CD14-positive monocyte (primary cell): ENCODE data around the gene CDK17. TPM values are rescaled to one million over a fixed set of nuclear protein-coding genes. Genes with fewer than 3 reads are reported as not detected.

Experiments used
- DNase-seq, 3 donors: peaks; one replicate each; pipeline ENCODE4 v3.0.0-alpha.2; 2011 to 2022
- H2AFZ ChIP-seq: 2 replicates; pipeline ENCODE4 v1.6.0; 2012; ENCODE audit warnings: mild to moderate bottlenecking, low read depth, low read length, inconsistent platforms; ENCODE audit not compliant: insufficient read depth, poor library complexity, severe bottlenecking
- H3K27ac ChIP-seq, 2 donors: 1 replicate in 1 of 2; 2 replicates in 1 of 2; pipeline ENCODE4 v1.5.1; 2012 to 2013; ENCODE audit warnings: low read length in 2 of 2, control low read depth in 1 of 2, inconsistent platforms in 1 of 2, low read depth in 1 of 2, mild to moderate bottlenecking in 1 of 2
- H3K27me3 ChIP-seq, 2 donors: one replicate each; pipeline versions ENCODE4 v1.6.0 to v1.6.1; 2011 to 2013; ENCODE audit warnings: low read length in 2 of 2; ENCODE audit not compliant: control insufficient read depth in 2 of 2, insufficient read depth in 2 of 2
- H3K36me3 ChIP-seq, 2 donors: replicated peaks in 1 of 2; 1 replicate in 1 of 2; 2 replicates in 1 of 2; pipeline versions ENCODE4 v1.5.1 to v1.6.1; 2012 to 2013; ENCODE audit warnings: low read length in 2 of 2, control low read depth in 1 of 2, inconsistent platforms in 1 of 2, mild to moderate bottlenecking in 1 of 2; ENCODE audit not compliant: insufficient read depth in 2 of 2, control insufficient read depth in 1 of 2
- H3K4me1 ChIP-seq, 2 donors: 1 replicate in 1 of 2; 2 replicates in 1 of 2; pipeline versions ENCODE4 v1.5.1 to v1.6.1; 2012 to 2013; ENCODE audit warnings: low read length in 2 of 2, control low read depth in 1 of 2, inconsistent platforms in 1 of 2, mild to moderate bottlenecking in 1 of 2, moderate library complexity in 1 of 2; ENCODE audit not compliant: insufficient read depth in 2 of 2, control insufficient read depth in 1 of 2
- H3K4me2 ChIP-seq: replicated peaks from 2 replicates; pipeline ENCODE3; 2012; ENCODE audit warnings: low read length, moderate library complexity, mild to moderate bottlenecking; ENCODE audit not compliant: poor library complexity, severe bottlenecking; ENCODE audit errors: extremely low read depth
- H3K4me3 ChIP-seq, 3 experiments: fragments of 200-600 bp in 1 of 3; sonication (generic) in 1 of 3; replicated peaks in 1 of 3; 1 replicate in 2 of 3; 2 replicates in 1 of 3; pipeline ENCODE4 v1.5.1; 2011 to 2013; ENCODE audit warnings: low read length in 3 of 3, mild to moderate bottlenecking in 3 of 3, control low read depth in 2 of 3, low read depth in 2 of 3, inconsistent platforms in 1 of 3, moderate library complexity in 1 of 3
- H3K79me2 ChIP-seq: 2 replicates; pipeline ENCODE4 v1.6.0; 2012; ENCODE audit warnings: mild to moderate bottlenecking, control low read depth, inconsistent platforms, low read length, moderate library complexity; ENCODE audit not compliant: insufficient read depth
- H3K9ac ChIP-seq: 2 replicates; pipeline ENCODE4 v1.6.0; 2017; ENCODE audit warnings: low read length, mild to moderate bottlenecking; ENCODE audit not compliant: insufficient read depth, poor library complexity, severe bottlenecking
- H3K9me3 ChIP-seq, 2 donors: replicated peaks in 1 of 2; 1 replicate in 1 of 2; 2 replicates in 1 of 2; pipeline versions ENCODE4 v1.5.1 to v1.6.1; 2012 to 2013; ENCODE audit warnings: low read length in 2 of 2, control low read depth in 1 of 2; ENCODE audit not compliant: control insufficient read depth in 1 of 2, insufficient read depth in 1 of 2
- H4K20me1 ChIP-seq: 2 replicates; pipeline ENCODE4 v1.6.0; 2012; ENCODE audit warnings: mild to moderate bottlenecking, low read length, control low read depth, moderate library complexity; ENCODE audit not compliant: insufficient read depth
- H3K27ac Mint-ChIP-seq, 7 donors: one replicate each; pipeline ENCODE4 v1.8.0; 2020; ENCODE audit warnings: mild to moderate bottlenecking in 7 of 7, mixed read lengths in 7 of 7, moderate library complexity in 6 of 7, inconsistent platforms in 2 of 7
- H3K27me3 Mint-ChIP-seq, 3 donors: one replicate each; pipeline ENCODE4 v1.8.0; 2021 to 2022; ENCODE audit warnings: low read depth in 3 of 3, mild to moderate bottlenecking in 3 of 3, mixed read lengths in 3 of 3, moderate library complexity in 3 of 3, inconsistent platforms in 1 of 3
- H3K36me3 Mint-ChIP-seq, 2 donors: one replicate each; pipeline ENCODE4 v1.8.0; 2020; ENCODE audit warnings: mixed read lengths in 2 of 2, inconsistent platforms in 1 of 2, mild to moderate bottlenecking in 1 of 2
- H3K4me1 Mint-ChIP-seq: one replicate; pipeline ENCODE4 v1.8.0; 2020; ENCODE audit warnings: mild to moderate bottlenecking, mixed read lengths
- H3K4me3 Mint-ChIP-seq, 2 donors: one replicate each; pipeline ENCODE4 v1.8.0; 2020; ENCODE audit warnings: mild to moderate bottlenecking in 2 of 2, mixed read lengths in 2 of 2, moderate library complexity in 1 of 2
- H3K9me3 Mint-ChIP-seq, 7 donors: one replicate each; pipeline ENCODE4 v1.8.0; 2020 to 2022; ENCODE audit warnings: mixed read lengths in 7 of 7, mild to moderate bottlenecking in 6 of 7, moderate library complexity in 6 of 7, inconsistent platforms in 2 of 7
- WGBS: methylation state at CpG from one replicate; pipeline ENCODE4 v1.1.5; 2013; ENCODE audit warnings: missing lambda C conversion rate; ENCODE audit not compliant: insufficient coverage; 5-methylcytosine and 5-hydroxymethylcytosine counted together
- intact Hi-C, 2 donors: fragments of 100-400 bp; cut with micrococcal nuclease; formaldehyde crosslinking; loops; one replicate each; pipeline versions ENCODE4 v1.15.0 to v1.15.1; 2023
- polyA plus RNA-seq, 3 donors: library from polyadenylated mRNA; depleted of rRNA in 1 of 3; unstranded in 2 of 3; stranded (reverse) in 1 of 3; fragments of 300-500 nt in 2 of 3; fragments of >200 nt in 1 of 3; fragmentation: Illumina TruSeq in 2 of 3; gene quantifications; 1 replicate in 2 of 3; 2 replicates in 1 of 3; pipeline ENCODE4 v1.2.3, GENCODE V29; 2012 to 2021
- TF ChIP-seq, protein P1 (sequence below): fragments of 200-600 bp; IDR thresholded peaks from one replicate; pipeline ENCODE4 v1.8.0; 2022; ENCODE audit warnings: antibody characterized with exemption, mild to moderate bottlenecking

The CDK17 gene
- polyA plus RNA-seq, 3 donors: 3.6 to 6.9 (median 6.4) TPM

DNA sequence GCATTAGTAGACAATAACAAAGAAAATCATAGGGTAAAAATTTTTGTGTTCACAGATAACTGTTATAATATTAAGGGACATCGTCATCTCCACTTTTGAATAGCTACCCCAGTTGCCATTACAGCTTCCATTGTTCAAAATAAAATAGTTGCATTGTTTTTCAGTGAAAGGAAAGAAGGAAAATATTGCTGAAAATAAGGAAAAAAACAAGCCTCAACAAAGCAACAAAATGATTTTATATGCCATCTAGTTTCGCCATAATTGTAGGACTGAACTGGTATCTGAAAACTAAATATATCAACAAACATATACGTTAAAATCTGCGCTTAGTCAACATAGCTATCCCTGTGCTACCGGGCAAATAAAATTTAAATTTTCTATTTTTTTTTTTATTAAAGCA, 3.3 kb downstream of the CDK17 start:
- H3K4me1 Mint-ChIP-seq: peaks cover 42% of the 10 kb centered on the region
- peaks cover 76% of the 10 kb centered on the region for H3K79me2 ChIP-seq
- no peak overlapping the region for H3K27ac ChIP-seq
- no peak for DNase-seq
- no peaks in the 10 kb centered on the region for H3K9me3 ChIP-seq
- peaks cover 21 to 31% of the 10 kb centered on the region in 2 donors for H3K4me1 ChIP-seq
- H3K36me3 ChIP-seq: no peaks in the 10 kb centered on the region
- H3K27me3 Mint-ChIP-seq: no peaks in the 10 kb centered on the region
- TF ChIP-seq, protein P1, sequence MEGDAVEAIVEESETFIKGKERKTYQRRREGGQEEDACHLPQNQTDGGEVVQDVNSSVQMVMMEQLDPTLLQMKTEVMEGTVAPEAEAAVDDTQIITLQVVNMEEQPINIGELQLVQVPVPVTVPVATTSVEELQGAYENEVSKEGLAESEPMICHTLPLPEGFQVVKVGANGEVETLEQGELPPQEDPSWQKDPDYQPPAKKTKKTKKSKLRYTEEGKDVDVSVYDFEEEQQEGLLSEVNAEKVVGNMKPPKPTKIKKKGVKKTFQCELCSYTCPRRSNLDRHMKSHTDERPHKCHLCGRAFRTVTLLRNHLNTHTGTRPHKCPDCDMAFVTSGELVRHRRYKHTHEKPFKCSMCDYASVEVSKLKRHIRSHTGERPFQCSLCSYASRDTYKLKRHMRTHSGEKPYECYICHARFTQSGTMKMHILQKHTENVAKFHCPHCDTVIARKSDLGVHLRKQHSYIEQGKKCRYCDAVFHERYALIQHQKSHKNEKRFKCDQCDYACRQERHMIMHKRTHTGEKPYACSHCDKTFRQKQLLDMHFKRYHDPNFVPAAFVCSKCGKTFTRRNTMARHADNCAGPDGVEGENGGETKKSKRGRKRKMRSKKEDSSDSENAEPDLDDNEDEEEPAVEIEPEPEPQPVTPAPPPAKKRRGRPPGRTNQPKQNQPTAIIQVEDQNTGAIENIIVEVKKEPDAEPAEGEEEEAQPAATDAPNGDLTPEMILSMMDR: no peak
- H3K27me3 ChIP-seq: no peaks in the 10 kb centered on the region
- H3K9me3 Mint-ChIP-seq: no peaks in the 10 kb centered on the region
- H3K36me3 Mint-ChIP-seq: no peaks in the 10 kb centered on the region
- WGBS: no CpG with 5 or more reads among the region's 5 CpGs
- H4K20me1 ChIP-seq: peaks cover 74% of the 10 kb centered on the region
- intact Hi-C loops: loop anchor here (5.0 to 10.0 kb wide), 3 partner anchors 45 to 98 kb away; partner anchors contain the start of gene CFAP54 (in 1 of the 2)
- no peak overlapping the region for H3K4me2 ChIP-seq
- H2AFZ ChIP-seq: no peak overlapping the region
- no peak overlapping the region for H3K9ac ChIP-seq
- no peak overlapping the region for H3K27ac Mint-ChIP-seq
- no peak overlapping the region for H3K4me3 ChIP-seq
- no peak overlapping the region for H3K4me3 Mint-ChIP-seq

DNA sequence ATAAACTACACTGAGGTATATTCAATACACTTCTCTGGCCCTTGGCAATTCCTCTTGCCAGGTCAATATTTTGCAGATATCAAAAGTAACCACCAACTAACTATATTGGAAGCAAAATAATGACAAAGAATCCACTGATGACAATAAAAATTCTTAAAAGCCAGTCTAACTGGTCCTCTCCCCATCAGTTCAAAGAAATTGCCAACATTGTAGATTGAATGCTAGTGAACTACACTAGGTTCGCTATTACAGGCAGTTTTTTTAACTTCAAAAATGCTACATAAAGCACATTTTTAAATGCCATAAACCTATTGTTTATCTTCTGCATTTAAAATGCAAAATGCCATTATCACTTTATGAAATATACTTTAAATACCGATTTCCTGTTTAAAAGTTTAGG, 4.0 kb downstream of the CDK17 start:
- Mint-ChIP-seq H3K27me3 (no peaks in the 10 kb centered on the region), H3K36me3 (no peaks in the 10 kb centered on the region)

More for the DNA sequence above, 4.0 kb downstream of the CDK17 start:
- DNase-seq: no peak
- TF ChIP-seq, protein P1: no peak
- Mint-ChIP-seq H3K9me3 (no peaks in the 10 kb centered on the region), H3K4me3 (no peak overlapping the region), H3K4me1 (peaks cover 38% of the 10 kb centered on the region), H3K27ac (no peak overlapping the region)
- no peak overlapping the region for H3K27ac ChIP-seq
- H3K79me2 ChIP-seq: peaks cover 83% of the 10 kb centered on the region
- H3K9ac ChIP-seq: no peak overlapping the region
- peaks cover 16 to 25% of the 10 kb centered on the region in 2 donors for H3K4me1 ChIP-seq
- H3K4me2 ChIP-seq: no peak overlapping the region
- peaks cover 81% of the 10 kb centered on the region for H4K20me1 ChIP-seq
- intact Hi-C loops: loop anchor here (5.0 to 10.0 kb wide), 3 partner anchors 44 to 99 kb away; partner anchors contain the start of gene CFAP54 (in 1 of the 2)
- no peak overlapping the region for H2AFZ ChIP-seq
- no peaks in the 10 kb centered on the region for H3K27me3 ChIP-seq
- H3K36me3 ChIP-seq: no peaks in the 10 kb centered on the region
- no peak overlapping the region for H3K4me3 ChIP-seq
- no CpG with 5 or more reads among the region's 2 CpGs for WGBS
- H3K9me3 ChIP-seq: no peaks in the 10 kb centered on the region
